ENCODE data around the gene CDKN1B.

DNA sequence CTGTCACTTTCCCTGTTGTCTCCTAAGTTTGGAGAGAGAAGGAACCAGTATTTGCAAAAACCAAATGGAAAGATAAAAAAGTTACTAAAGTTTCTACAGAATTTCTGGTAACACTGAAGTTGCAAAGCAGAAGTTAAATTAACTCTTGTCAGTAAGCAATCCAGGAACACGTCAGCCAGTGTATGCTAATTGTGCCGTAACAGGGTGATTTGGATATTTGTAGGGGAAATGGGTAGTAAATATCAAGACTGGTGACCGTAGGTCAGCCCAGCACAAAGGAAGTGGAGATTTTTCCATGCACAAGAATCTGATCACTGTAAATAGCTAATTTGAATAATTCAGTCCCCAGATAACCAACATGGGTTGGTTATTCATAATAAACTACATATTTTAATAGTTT lies 2.3 kb downstream of the CDKN1B start:
- no peak for TF ChIP-seq POLR2A (IDR thresholded peaks at IDR 0.05)
- TF ChIP-seq, protein P1, sequence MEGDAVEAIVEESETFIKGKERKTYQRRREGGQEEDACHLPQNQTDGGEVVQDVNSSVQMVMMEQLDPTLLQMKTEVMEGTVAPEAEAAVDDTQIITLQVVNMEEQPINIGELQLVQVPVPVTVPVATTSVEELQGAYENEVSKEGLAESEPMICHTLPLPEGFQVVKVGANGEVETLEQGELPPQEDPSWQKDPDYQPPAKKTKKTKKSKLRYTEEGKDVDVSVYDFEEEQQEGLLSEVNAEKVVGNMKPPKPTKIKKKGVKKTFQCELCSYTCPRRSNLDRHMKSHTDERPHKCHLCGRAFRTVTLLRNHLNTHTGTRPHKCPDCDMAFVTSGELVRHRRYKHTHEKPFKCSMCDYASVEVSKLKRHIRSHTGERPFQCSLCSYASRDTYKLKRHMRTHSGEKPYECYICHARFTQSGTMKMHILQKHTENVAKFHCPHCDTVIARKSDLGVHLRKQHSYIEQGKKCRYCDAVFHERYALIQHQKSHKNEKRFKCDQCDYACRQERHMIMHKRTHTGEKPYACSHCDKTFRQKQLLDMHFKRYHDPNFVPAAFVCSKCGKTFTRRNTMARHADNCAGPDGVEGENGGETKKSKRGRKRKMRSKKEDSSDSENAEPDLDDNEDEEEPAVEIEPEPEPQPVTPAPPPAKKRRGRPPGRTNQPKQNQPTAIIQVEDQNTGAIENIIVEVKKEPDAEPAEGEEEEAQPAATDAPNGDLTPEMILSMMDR (IDR thresholded peaks at IDR 0.05): no peak
